ENCODE data around the gene CTRB1. TPM values are rescaled to one million over a fixed set of nuclear protein-coding genes. Genes with fewer than 3 reads are reported as not detected.
A peak's percentile ranks its signal among the peaks of the same experiment; 100 is the strongest.

Gene CTRB1
- total RNA-seq, 1 donor from 2014 or later, result not detected

DNA sequence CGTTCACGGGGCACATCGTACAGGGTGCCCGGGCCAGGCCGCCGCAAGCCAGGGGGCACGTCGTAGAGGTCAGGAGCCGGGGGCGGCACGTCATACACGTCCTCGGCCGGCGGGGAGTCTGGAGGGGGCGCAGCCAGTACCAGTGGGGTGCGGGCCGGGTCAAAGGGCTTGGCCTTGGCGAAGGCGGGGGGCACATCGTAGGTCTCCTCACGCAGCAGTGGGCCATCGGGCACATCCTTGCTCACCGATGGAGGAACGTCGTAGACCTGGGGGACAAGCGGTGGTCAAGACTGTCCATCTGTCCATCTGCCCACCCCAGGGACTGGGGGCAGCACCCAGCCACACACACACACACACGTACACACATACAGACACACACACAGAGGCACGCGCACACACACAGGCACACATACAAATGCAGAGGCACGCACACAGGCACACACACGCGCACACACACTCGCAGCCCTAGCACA, 17.0 kb downstream of the CTRB1 start:
- DNase-seq (ENCODE audit: extremely low spot score in 2 of 2), result no peak
- Histone ChIP-seq H3K27ac (no peak overlapping the region), H3K4me3 (no peak overlapping the region), H3K9me3 (no peaks in the 10 kb centered on the region), H3K4me1 (peaks cover 58% of the 10 kb centered on the region), H3K27me3 (no peaks in the 10 kb centered on the region), H3K36me3 (peaks cover 0 to 37% of the 10 kb centered on the region in 2 donors)
- intact Hi-C loops (cut with DNase I), result loop anchor here (5.0 kb wide), 1 partner anchor 152 kb away; no protein-coding TSS in a partner anchor
- no peak for TF ChIP-seq POLR2A (IDR thresholded peaks at IDR 0.05)

DNA sequence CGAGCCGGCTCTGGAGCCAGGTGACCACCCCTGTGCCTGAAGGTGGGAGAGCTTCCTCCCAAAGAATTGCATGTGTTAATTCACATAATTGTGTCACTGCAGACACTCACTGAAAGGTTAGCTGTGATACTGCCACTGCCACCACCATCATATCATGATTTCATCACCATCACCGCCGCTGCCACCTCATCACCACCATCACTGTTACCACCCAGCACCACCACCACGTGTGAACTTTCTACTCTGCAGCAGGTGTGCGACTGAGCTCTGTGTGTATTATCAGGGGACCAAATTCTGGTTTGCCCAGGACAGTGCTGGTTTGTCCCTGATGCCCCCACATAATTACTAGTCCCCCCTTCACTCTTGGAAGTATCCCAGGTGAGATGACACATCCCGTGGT, 17.4 kb downstream of the CTRB1 start:
- intact Hi-C loops (cut with DNase I), result loop anchor here (5.0 kb wide), 1 partner anchor 151 kb away; no protein-coding TSS in a partner anchor
- Histone ChIP-seq H3K36me3 (peaks cover 0 to 40% of the 10 kb centered on the region in 2 donors), H3K27ac (no peak overlapping the region), H3K4me3 (no peak overlapping the region), H3K9me3 (no peaks in the 10 kb centered on the region), H3K27me3 (no peaks in the 10 kb centered on the region), H3K4me1 (peaks cover 60% of the 10 kb centered on the region)
- no peak for DNase-seq (ENCODE audit: extremely low spot score in 2 of 2)
- no peak for TF ChIP-seq CTCF (IDR thresholded peaks at IDR 0.05)
- no peak for TF ChIP-seq POLR2A (IDR thresholded peaks at IDR 0.05)
- no peak for TF ChIP-seq POLR2AphosphoS5 (IDR thresholded peaks at IDR 0.05; ENCODE audit: insufficient read depth in 1 of 2, low read depth in 1 of 2)

DNA sequence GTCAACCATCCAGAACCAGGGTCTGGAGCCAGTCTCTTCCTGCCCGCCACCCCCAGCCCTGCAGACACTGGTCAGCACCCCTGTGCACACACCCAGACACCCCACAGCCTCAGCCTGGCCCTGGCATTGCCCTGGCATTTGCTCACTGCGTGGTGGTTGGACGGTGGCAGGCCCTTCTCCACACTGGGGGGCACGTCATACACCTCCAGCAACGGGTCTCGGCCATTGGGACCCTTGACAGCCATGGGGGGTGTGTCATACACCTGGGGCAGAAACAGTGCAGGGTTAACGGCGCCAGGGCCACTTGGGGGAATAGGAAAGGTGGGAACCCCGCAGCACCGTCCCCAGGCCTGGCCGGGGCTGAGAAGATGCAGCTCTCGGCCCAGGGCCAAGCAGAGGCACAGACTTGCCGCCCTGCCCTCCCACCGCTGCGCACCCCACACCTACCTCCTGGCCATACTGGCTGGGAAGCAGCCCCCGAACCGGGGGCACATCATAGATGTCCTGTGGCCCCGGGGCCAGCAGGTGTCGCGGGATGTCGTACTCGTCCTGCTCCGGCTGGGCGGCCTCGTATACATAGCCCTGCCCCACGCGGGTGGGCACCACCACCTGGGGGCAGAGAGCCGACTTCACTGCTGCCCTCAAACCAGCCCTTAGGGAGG, 18.1 kb downstream of the CTRB1 start:
- Histone ChIP-seq H3K27ac (no peak overlapping the region), H3K36me3 (peaks cover 0 to 44% of the 10 kb centered on the region in 2 donors), H3K4me3 (no peak overlapping the region), H3K9me3 (no peaks in the 10 kb centered on the region), H3K27me3 (no peaks in the 10 kb centered on the region), H3K4me1 (peaks cover 60% of the 10 kb centered on the region)
- no peak for TF ChIP-seq CTCF (IDR thresholded peaks at IDR 0.05)
- TF ChIP-seq POLR2A (IDR thresholded peaks at IDR 0.05), result no peak
- TF ChIP-seq POLR2AphosphoS5 (IDR thresholded peaks at IDR 0.05; ENCODE audit: insufficient read depth in 1 of 2, low read depth in 1 of 2), result no peak
- intact Hi-C loops (cut with DNase I), result loop anchor here (5.0 kb wide), 1 partner anchor 150 kb away; no protein-coding TSS in a partner anchor
- DNase-seq (ENCODE audit: extremely low spot score in 2 of 2), result no peak

DNA sequence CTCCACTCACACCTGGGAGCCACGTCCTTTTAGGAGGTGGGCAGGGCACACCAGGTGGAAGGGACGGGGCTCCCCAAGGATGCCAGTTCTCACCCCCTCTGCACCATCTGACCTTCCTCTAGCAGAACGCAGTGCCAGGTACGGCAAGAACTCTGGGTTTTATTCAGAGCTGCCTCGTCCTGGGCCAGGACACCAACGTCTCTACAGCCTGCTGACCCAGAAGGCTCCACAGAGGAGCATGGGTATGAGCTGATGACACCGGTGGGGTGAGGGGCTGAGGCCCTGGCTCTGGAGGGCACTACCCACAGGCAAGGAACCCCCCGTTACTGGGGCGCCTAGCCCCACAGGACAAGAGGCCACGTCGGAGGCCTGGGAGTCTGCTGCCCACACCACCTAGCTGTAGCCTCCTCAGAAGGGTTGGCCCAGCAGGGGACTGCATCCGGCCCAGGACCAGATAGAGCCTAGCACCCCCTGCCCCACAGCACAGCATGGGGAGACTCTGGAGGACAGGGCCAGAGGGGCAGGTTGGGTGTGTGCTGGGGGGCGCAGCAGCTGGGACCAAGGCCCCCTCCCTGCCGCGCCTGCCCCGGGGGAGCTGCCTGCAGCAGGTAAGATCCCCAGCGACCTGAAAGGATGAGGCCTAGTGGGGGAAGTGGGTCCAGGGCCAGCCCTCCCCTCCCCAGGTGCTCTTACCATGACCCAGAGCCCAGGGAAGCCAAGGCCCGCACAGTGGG, 18.8 kb downstream of the CTRB1 start:
- H3K4me1 ChIP-seq, result peaks cover 60% of the 10 kb centered on the region
- peak overlapping the region; percentile 85 for H3K27ac ChIP-seq
- H3K36me3 ChIP-seq, result peaks cover 0 to 43% of the 10 kb centered on the region in 2 donors
- no peak for TF ChIP-seq POLR2AphosphoS5 (IDR thresholded peaks at IDR 0.05; ENCODE audit: insufficient read depth in 1 of 2, low read depth in 1 of 2)
- no peak for TF ChIP-seq POLR2A (IDR thresholded peaks at IDR 0.05)
- no peak for TF ChIP-seq CTCF (IDR thresholded peaks at IDR 0.05)
- no peaks in the 10 kb centered on the region for H3K27me3 ChIP-seq
- no peak for DNase-seq (ENCODE audit: extremely low spot score in 2 of 2)
- no peaks in the 10 kb centered on the region for H3K9me3 ChIP-seq
- intact Hi-C loops (cut with DNase I), result loop anchor here (5.0 kb wide), 1 partner anchor 150 kb away; no protein-coding TSS in a partner anchor
- H3K4me3 ChIP-seq, result peak overlapping the region in 1 of 2 donors; percentile 40

DNA sequence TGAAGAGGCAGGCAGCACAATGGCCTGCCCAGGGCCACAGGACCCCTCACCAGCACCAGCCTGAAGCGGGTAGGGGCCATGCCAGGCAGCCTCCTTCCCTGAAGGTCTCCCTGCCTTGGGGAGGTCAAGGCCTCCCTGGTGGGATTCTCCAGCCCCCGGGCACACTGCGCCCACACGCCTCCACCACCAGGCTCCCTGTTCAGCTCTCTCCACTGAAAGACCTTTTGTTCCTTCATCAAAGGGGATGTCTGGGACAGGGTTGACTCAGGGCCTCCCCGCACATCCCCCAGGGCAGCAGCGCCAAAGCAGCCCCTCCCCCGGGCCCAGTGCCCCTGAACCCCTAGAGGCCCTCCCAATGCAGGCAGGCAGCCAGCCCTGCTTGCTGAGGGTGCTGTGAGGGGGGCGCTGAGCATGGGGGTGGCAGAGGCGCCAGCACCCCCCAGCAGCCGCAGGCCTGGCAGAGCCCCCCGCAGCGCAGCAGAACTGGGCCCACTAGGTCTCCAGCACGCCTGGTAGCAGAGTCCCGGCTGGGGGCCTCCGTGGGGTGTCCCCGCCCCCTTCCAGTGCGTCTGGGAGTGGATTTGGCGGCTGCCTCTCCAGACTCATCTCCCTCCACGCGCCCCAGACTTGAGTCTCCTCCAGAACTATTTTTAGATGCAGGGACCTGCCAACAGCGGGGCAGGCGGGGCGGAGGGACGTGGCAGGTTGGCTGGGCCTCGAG, 19.5 kb downstream of the CTRB1 start:
- TF ChIP-seq POLR2A (IDR thresholded peaks at IDR 0.05), result no peak
- peak; percentile 51 to 83 for TF ChIP-seq POLR2AphosphoS5 (IDR thresholded peaks at IDR 0.05; ENCODE audit: insufficient read depth in 1 of 2, low read depth in 1 of 2)
- intact Hi-C loops (cut with DNase I), result loop anchor here (5.0 kb wide), 1 partner anchor 149 kb away; no protein-coding TSS in a partner anchor
- Histone ChIP-seq H3K9me3 (no peaks in the 10 kb centered on the region), H3K4me3 (peak overlapping the region in 1 of 2 donors; percentile 40), H3K4me1 (peaks cover 58% of the 10 kb centered on the region), H3K27ac (peak overlapping the region; percentile 85), H3K27me3 (no peaks in the 10 kb centered on the region), H3K36me3 (peaks cover 0 to 36% of the 10 kb centered on the region in 2 donors)
- DNase-seq (ENCODE audit: extremely low spot score in 2 of 2), result no peak
